Suprapubic skin (tissue), 4 donors: ENCODE results near the gene MRPL47. TPM values are rescaled to one million over a fixed set of nuclear protein-coding genes. Genes with fewer than 3 reads are reported as not detected.

Experiments used
- DNase-seq, 2 donors: peaks; one replicate each; pipeline ENCODE4 v3.0.0-alpha.2; 2019; ENCODE audit warnings: low spot score in 2 of 2
- H3K27ac ChIP-seq: fragments of 200-600 bp; sonication (generic); one replicate; pipeline ENCODE4 v1.5.1; 2019
- H3K27me3 ChIP-seq: fragments of 200-600 bp; sonication (generic); one replicate; pipeline ENCODE4 v1.5.1; 2019
- H3K36me3 ChIP-seq: fragments of 200-600 bp; sonication (generic); one replicate; pipeline ENCODE4 v1.5.1; 2019
- H3K4me1 ChIP-seq: fragments of 200-600 bp; sonication (generic); one replicate; pipeline ENCODE4 v1.5.1; 2019
- H3K4me3 ChIP-seq: fragments of 200-600 bp; sonication (generic); one replicate; pipeline ENCODE4 v1.5.1; 2019; ENCODE audit warnings: mild to moderate bottlenecking
- H3K9me3 ChIP-seq: fragments of 200-600 bp; sonication (generic); one replicate; pipeline ENCODE4 v1.5.1; 2019
- EP300 ChIP-seq: sonication (generic); formaldehyde crosslinking; IDR thresholded peaks from one replicate; pipeline ENCODE4 v1.6.1; 2017; ENCODE audit warnings: antibody characterized with exemption
- POLR2A ChIP-seq, 2 donors: fragments of 450-650 bp; IDR thresholded peaks; one replicate each; pipeline ENCODE4 v1.6.1; 2017; ENCODE audit warnings: antibody characterized with exemption in 2 of 2, mild to moderate bottlenecking in 2 of 2, moderate library complexity in 2 of 2
- POLR2AphosphoS5 ChIP-seq, 3 donors: sonication (generic); formaldehyde crosslinking; IDR thresholded peaks; one replicate each; pipeline ENCODE4 v1.6.1; 2017; ENCODE audit warnings: antibody characterized with exemption in 3 of 3
- WGBS: methylation state at CpG from one replicate; pipeline ENCODE4 v1.1.5; 2018; 5-methylcytosine and 5-hydroxymethylcytosine counted together
- total RNA-seq, 4 donors: library from RNA; depleted of rRNA; stranded (reverse); fragments of >200 nt; gene quantifications; one replicate each; pipeline ENCODE4 v1.1.0, GENCODE V29; 2016
- TF ChIP-seq, protein P1 (sequence below), 2 donors: fragments of 200-600 bp in 1 of 2; fragments of 450-650 bp in 1 of 2; sonication (generic) in 1 of 2; IDR thresholded peaks; one replicate each; pipeline ENCODE4 v1.5.1; 2016 to 2019; ENCODE audit warnings: antibody characterized with exemption in 2 of 2, mild to moderate bottlenecking in 1 of 2, moderate library complexity in 1 of 2

Gene MRPL47
- total RNA-seq, 4 donors from 2014 or later = 9.6 to 14.5 (median 12.1) TPM

DNA sequence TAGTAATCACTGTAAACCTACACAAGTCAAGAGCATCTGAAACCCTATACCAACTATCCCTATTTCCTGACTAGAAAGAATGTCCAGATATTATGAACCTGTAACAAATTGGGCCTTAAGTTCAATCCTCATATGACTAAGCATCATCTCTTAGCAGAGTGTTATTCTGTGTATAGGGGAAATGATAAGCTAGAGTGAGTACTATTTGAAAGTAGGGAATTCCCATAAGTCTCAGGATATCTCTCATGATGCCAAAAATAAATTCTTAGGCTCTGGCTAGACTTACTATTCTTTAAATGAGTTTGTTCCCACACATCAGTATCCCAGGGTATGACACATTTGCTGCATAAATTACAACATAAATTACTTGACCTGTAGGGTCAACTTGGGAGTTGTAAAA lies 15.3 kb downstream of the MRPL47 start:
- Histone ChIP-seq H3K9me3 (no peaks in the 10 kb centered on the region), H3K36me3 (peaks cover 97% of the 10 kb centered on the region), H3K4me1 (no peaks in the 10 kb centered on the region), H3K27ac (no peak overlapping the region), H3K4me3 (no peak overlapping the region), H3K27me3 (no peaks in the 10 kb centered on the region)
- no peak for TF ChIP-seq POLR2AphosphoS5 (IDR thresholded peaks at IDR 0.05)
- TF ChIP-seq, protein P1, sequence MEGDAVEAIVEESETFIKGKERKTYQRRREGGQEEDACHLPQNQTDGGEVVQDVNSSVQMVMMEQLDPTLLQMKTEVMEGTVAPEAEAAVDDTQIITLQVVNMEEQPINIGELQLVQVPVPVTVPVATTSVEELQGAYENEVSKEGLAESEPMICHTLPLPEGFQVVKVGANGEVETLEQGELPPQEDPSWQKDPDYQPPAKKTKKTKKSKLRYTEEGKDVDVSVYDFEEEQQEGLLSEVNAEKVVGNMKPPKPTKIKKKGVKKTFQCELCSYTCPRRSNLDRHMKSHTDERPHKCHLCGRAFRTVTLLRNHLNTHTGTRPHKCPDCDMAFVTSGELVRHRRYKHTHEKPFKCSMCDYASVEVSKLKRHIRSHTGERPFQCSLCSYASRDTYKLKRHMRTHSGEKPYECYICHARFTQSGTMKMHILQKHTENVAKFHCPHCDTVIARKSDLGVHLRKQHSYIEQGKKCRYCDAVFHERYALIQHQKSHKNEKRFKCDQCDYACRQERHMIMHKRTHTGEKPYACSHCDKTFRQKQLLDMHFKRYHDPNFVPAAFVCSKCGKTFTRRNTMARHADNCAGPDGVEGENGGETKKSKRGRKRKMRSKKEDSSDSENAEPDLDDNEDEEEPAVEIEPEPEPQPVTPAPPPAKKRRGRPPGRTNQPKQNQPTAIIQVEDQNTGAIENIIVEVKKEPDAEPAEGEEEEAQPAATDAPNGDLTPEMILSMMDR (IDR thresholded peaks at IDR 0.05) = no peak
- no peak for TF ChIP-seq POLR2A (IDR thresholded peaks at IDR 0.05)
- TF ChIP-seq EP300 = no peak
- DNase-seq = no peak

GRCh38 chr3:179580992-179581391 lies 23.4 kb downstream of the MRPL47 start:
- TF ChIP-seq, protein P1 (IDR thresholded peaks at IDR 0.05) = no peak
- no peak for TF ChIP-seq POLR2AphosphoS5 (IDR thresholded peaks at IDR 0.05)
- TF ChIP-seq EP300 = no peak
- Histone ChIP-seq H3K4me3 (no peak overlapping the region), H3K27me3 (no peaks in the 10 kb centered on the region), H3K4me1 (no peaks in the 10 kb centered on the region), H3K36me3 (peaks cover 76% of the 10 kb centered on the region), H3K27ac (no peak overlapping the region), H3K9me3 (no peaks in the 10 kb centered on the region)
- WGBS = 100% methylated on average over 1 of the region's 1 CpG
- DNase-seq = no peak

GRCh38 chr3:179565496-179565895 lies 38.9 kb downstream of the MRPL47 start:
- H3K27me3 ChIP-seq = no peaks in the 10 kb centered on the region
- TF ChIP-seq POLR2A (IDR thresholded peaks at IDR 0.05) = no peak
- TF ChIP-seq, protein P1 (IDR thresholded peaks at IDR 0.05) = no peak
- no peak for TF ChIP-seq EP300
- TF ChIP-seq POLR2AphosphoS5 (IDR thresholded peaks at IDR 0.05) = no peak
- 79% methylated on average over 3 of the region's 3 CpGs for WGBS
- no peaks in the 10 kb centered on the region for H3K9me3 ChIP-seq
- peaks cover 8% of the 10 kb centered on the region for H3K36me3 ChIP-seq
- no peak overlapping the region for H3K27ac ChIP-seq
- no peak overlapping the region for H3K4me3 ChIP-seq
- peaks cover 15% of the 10 kb centered on the region for H3K4me1 ChIP-seq
- no peak for DNase-seq

GRCh38 chr3:179563271-179563783 lies 41.1 kb downstream of the MRPL47 start:
- Histone ChIP-seq H3K9me3 (no peaks in the 10 kb centered on the region), H3K4me3 (peak overlapping the region; percentile 68), H3K4me1 (peaks cover 15% of the 10 kb centered on the region), H3K36me3 (no peaks in the 10 kb centered on the region), H3K27me3 (no peaks in the 10 kb centered on the region), H3K27ac (peak overlapping the region; percentile 81)
- DNase-seq = peak; percentile 85 to 87
- 0% methylated on average over 12 of the region's 40 CpGs for WGBS
- TF ChIP-seq POLR2AphosphoS5 (IDR thresholded peaks at IDR 0.05) = no peak
- TF ChIP-seq EP300 = no peak
- no peak for TF ChIP-seq POLR2A (IDR thresholded peaks at IDR 0.05)
- TF ChIP-seq, protein P1 (IDR thresholded peaks at IDR 0.05) = peak; percentile 41 to 58

GRCh38 chr3:179562591-179563270 lies 41.7 kb downstream of the MRPL47 start, which contains the start of gene ACTL6A:
Gene ACTL6A (plus strand): TSS chr3:179562926. CDS start chr3:179563093, 167 bp downstream.
- Histone ChIP-seq H3K36me3 (no peaks in the 10 kb centered on the region), H3K27me3 (no peaks in the 10 kb centered on the region), H3K9me3 (no peaks in the 10 kb centered on the region), H3K4me3 (peak within 1 kb of the TSS; percentile 68), H3K27ac (peak within 1 kb of the TSS; percentile 81), H3K4me1 (peaks cover 15% of the 10 kb centered on the region)
- under 1% methylated on average over 44 of the region's 55 CpGs for WGBS
- DNase-seq = peak; percentile 100
- peak in 1 of 3 donors; percentile 75 for TF ChIP-seq POLR2AphosphoS5 (IDR thresholded peaks at IDR 0.05)
- peak in 1 of 2 donors; percentile 31 for TF ChIP-seq POLR2A (IDR thresholded peaks at IDR 0.05)
- TF ChIP-seq EP300 = no peak
